Measurements from ENCODE around the gene LDB3.

The LDB3 gene

GRCh38 chr10:86768412-86769062 is 100.2 kb downstream of the LDB3 start:
- DNase-seq (ENCODE audit: low read depth): no peak

GRCh38 chr10:86769991-86770390 is 101.7 kb downstream of the LDB3 start:
- no peak for DNase-seq (ENCODE audit: low read depth)

- no peak for DNase-seq (ENCODE audit: low read depth)
These were observed 102.2 kb downstream of the LDB3 start for GRCh38 chr10:86770412-86770960.

GRCh38 chr10:86773498-86773897 is 105.2 kb downstream of the LDB3 start:
- DNase-seq (ENCODE audit: low read depth): no peak

- DNase-seq (ENCODE audit: low read depth): no peak
These were observed 107.0 kb downstream of the LDB3 start for GRCh38 chr10:86775056-86775869.

GRCh38 chr10:86775870-86776180 is 107.5 kb downstream of the LDB3 start:
- DNase-seq (ENCODE audit: low read depth): no peak

GRCh38 chr10:86779220-86780017 is 111.1 kb downstream of the LDB3 start:
- no peak for DNase-seq (ENCODE audit: low read depth)

GRCh38 chr10:86782701-86783418 is 114.5 kb downstream of the LDB3 start:
- DNase-seq (ENCODE audit: low read depth): no peak

GRCh38 chr10:86785037-86785436 is 116.7 kb downstream of the LDB3 start:
- no peak for DNase-seq (ENCODE audit: low read depth)

All from activated T-cell treated with anti-CD3 and anti-CD28 coated beads for 48 hours (primary cell).